ENCODE measurements around the gene APCDD1.

APCDD1 gene

GRCh38 chr18:10511236-10511635 lies 56.8 kb downstream of the APCDD1 start:
- no peak for DNase-seq (ENCODE audit: low read depth, low spot score)
- in situ Hi-C loops (cut with HindIII; ENCODE audit: low sequenced_read_pairs) = no loop called here
- TF ChIP-seq CTCF (IDR thresholded peaks at IDR 0.05; ENCODE audit: low read depth, low read length) = no peak
- no peak overlapping the region for H3K4me3 ChIP-seq (ENCODE audit: low read depth, low read length)

- DNase-seq (ENCODE audit: low read depth, low spot score) = no peak
- no peak for TF ChIP-seq CTCF (IDR thresholded peaks at IDR 0.05; ENCODE audit: low read depth, low read length)
- H3K4me3 ChIP-seq (ENCODE audit: low read depth, low read length) = no peak overlapping the region
- in situ Hi-C loops (cut with HindIII; ENCODE audit: low sequenced_read_pairs) = no loop called here
These were observed 59.6 kb downstream of the APCDD1 start for GRCh38 chr18:10514082-10514481.

GRCh38 chr18:10514601-10515000 lies 60.2 kb downstream of the APCDD1 start:
- DNase-seq (ENCODE audit: low read depth, low spot score) = no peak
- in situ Hi-C loops (cut with HindIII; ENCODE audit: low sequenced_read_pairs) = no loop called here
- H3K4me3 ChIP-seq (ENCODE audit: low read depth, low read length) = no peak overlapping the region
- no peak for TF ChIP-seq CTCF (IDR thresholded peaks at IDR 0.05; ENCODE audit: low read depth, low read length)

- in situ Hi-C loops (cut with HindIII; ENCODE audit: low sequenced_read_pairs) = no loop called here
- no peak for TF ChIP-seq CTCF (IDR thresholded peaks at IDR 0.05; ENCODE audit: low read depth, low read length)
- no peak for DNase-seq (ENCODE audit: low read depth, low spot score)
- H3K4me3 ChIP-seq (ENCODE audit: low read depth, low read length) = no peak overlapping the region
These were observed 61.0 kb downstream of the APCDD1 start for GRCh38 chr18:10515456-10515855.

- in situ Hi-C loops (cut with HindIII; ENCODE audit: low sequenced_read_pairs) = no loop called here
These were observed 61.6 kb downstream of the APCDD1 start for GRCh38 chr18:10516078-10516477.

GRCh38 chr18:10518595-10519255 lies 64.3 kb downstream of the APCDD1 start:
- peak; percentile 33 for DNase-seq (ENCODE audit: low read depth, low spot score)
- no peak overlapping the region for H3K4me3 ChIP-seq (ENCODE audit: low read depth, low read length)
- in situ Hi-C loops (cut with HindIII; ENCODE audit: low sequenced_read_pairs) = no loop called here
- peak; percentile 24 for TF ChIP-seq CTCF (IDR thresholded peaks at IDR 0.05; ENCODE audit: low read depth, low read length)

More at GRCh38 chr18:10516078-10516477, 61.6 kb downstream of the APCDD1 start:
- TF ChIP-seq CTCF (IDR thresholded peaks at IDR 0.05; ENCODE audit: low read depth, low read length) = no peak
- H3K4me3 ChIP-seq (ENCODE audit: low read depth, low read length) = no peak overlapping the region
- DNase-seq (ENCODE audit: low read depth, low spot score) = no peak

All from astrocyte of the spinal cord (primary cell).